ENCODE results near the gene TENM4.
"Not testable (repeated sequence)": the region's sequence is repeated elsewhere in the genome, so short reads cannot be mapped to it uniquely, and the experiment has no call there.

The TENM4 gene

DNA sequence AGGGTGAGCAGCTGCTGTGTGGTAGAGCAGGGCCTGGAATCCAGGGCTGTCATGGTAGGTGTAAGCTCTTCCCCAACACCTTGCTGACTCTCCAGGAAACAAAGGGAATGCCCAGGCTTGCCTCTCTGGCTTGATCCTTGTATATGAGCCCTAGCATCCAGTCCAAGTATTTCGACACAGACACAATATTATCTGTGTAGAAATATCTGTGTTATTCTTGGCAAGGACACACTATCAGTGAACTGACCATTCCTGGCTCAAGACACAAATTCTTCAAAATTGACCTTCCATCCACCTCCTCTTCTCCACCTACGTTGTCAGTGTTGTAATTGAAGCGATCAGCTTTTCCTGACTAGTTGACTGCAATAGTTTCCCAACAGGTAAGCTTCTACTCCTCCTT, 554.2 kb downstream of the TENM4 start:
- ChIA-PET CTCF (interaction anchor here (1.3 kb wide), 1 partner anchor 28 kb away, joined by 4 read pairs; no protein-coding TSS in a partner anchor), POLR2A (no interaction called here)
- DNase-seq (ENCODE audit: extremely low spot score): no peak
- TF ChIP-seq CTCF (IDR thresholded peaks at IDR 0.05; ENCODE audit: control extremely low read depth, extremely low read depth, low read depth, missing control alignments): no peak

DNA sequence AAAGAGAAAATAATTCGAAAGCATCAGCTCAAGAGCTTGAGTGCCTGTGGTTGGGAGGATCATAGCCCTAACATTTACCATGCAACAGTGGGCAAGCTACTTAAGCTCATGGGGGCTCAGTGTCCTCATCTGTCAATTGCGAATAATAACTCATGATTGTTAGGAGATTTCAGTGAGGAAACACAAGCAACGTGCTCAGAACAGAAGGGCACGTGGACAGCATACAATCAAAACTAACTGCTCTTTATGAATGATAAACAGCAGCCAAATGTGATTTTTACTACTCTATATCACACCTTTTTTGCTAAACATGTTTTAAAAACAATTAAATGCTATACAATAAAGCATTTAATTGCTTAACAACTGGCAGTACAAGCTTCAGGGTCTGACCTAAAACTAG, 556.1 kb downstream of the TENM4 start:
- no peak for DNase-seq (ENCODE audit: extremely low spot score)
- no peak for TF ChIP-seq CTCF (IDR thresholded peaks at IDR 0.05; ENCODE audit: control extremely low read depth, extremely low read depth, low read depth, missing control alignments)
- ChIA-PET POLR2A (no interaction called here), CTCF (interaction anchor here (1.5 kb wide), 1 partner anchor 17 kb away, joined by 4 read pairs; no protein-coding TSS in a partner anchor)

- ChIA-PET POLR2A (no interaction called here), CTCF (interaction anchor here (1.3 kb wide), 1 partner anchor 14 kb away, joined by 3 read pairs; no protein-coding TSS in a partner anchor)
- no peak for DNase-seq (ENCODE audit: extremely low spot score)
- TF ChIP-seq CTCF (IDR thresholded peaks at IDR 0.05; ENCODE audit: control extremely low read depth, extremely low read depth, low read depth, missing control alignments): no peak
Observed at GRCh38 chr11:78883506-78883905, 557.3 kb downstream of the TENM4 start.

GRCh38 chr11:78879094-78879980, 561.5 kb downstream of the TENM4 start:
- POLR2A ChIA-PET; CTCF ChIA-PET; DNase-seq (ENCODE audit: extremely low spot score): not testable (repeated sequence)

DNA sequence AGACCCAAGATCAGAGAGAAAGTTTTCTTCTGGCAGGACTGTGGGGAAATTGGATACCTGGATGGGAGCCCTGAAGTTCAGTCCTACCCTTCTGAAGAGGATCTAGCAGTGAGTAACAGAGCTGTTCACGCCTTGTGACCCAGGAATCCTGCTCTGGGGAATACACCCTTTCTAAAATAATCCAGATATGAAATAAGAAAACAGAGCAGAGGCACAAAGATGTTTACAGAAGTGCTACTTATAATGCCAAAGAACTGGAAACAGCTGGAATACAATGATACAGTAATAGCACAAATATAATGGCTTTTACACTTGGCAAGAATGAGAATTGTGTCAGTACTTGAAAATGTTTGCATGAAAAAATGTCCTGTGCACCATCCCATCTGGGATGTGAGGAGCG, 562.2 kb downstream of the TENM4 start:
- no peak for DNase-seq (ENCODE audit: extremely low spot score)
- TF ChIP-seq CTCF (IDR thresholded peaks at IDR 0.05; ENCODE audit: control extremely low read depth, extremely low read depth, low read depth, missing control alignments): no peak
- ChIA-PET CTCF (no interaction called here), POLR2A (no interaction called here)

GRCh38 chr11:78876676-78877075, 564.2 kb downstream of the TENM4 start:
- ChIA-PET CTCF (no interaction called here), POLR2A (no interaction called here)

More at GRCh38 chr11:78876676-78877075, 564.2 kb downstream of the TENM4 start:
- DNase-seq (ENCODE audit: extremely low spot score): no peak
- no peak for TF ChIP-seq CTCF (IDR thresholded peaks at IDR 0.05; ENCODE audit: control extremely low read depth, extremely low read depth, low read depth, missing control alignments)
